DOHH2 (cell line): Measurements from ENCODE around the gene LAPTM4A.

Source experiments
- H3F3A ChIP-seq: fragments of 200-600 bp; sonication (generic), shearing (Covaris generic); 2 replicates; pipeline ENCODE4 v1.6.0; 2016; ENCODE audit warnings: antibody characterized with exemption, mild to moderate bottlenecking; ENCODE audit not compliant: control insufficient read depth, insufficient read depth
- H3K27ac ChIP-seq: fragments of 200-600 bp; sonication (generic); 2 replicates; pipeline ENCODE4 v1.5.1; 2014; ENCODE audit warnings: low read depth, mild to moderate bottlenecking, low read length, moderate library complexity
- H3K27me3 ChIP-seq: fragments of 200-600 bp; sonication (generic); 2 replicates; pipeline ENCODE4 v1.6.1; 2014; ENCODE audit warnings: mild to moderate bottlenecking, low read length, mixed read lengths; ENCODE audit not compliant: control insufficient read depth
- H3K36me3 ChIP-seq: fragments of 200-600 bp; sonication (generic); 2 replicates; pipeline ENCODE4 v1.6.1; 2014; ENCODE audit warnings: mild to moderate bottlenecking, low read length, moderate library complexity, mixed read lengths; ENCODE audit not compliant: control insufficient read depth
- H3K4me1 ChIP-seq: fragments of 200-600 bp; sonication (generic); 2 replicates; pipeline ENCODE4 v1.6.1; 2014; ENCODE audit warnings: mild to moderate bottlenecking, low read length, mixed read lengths; ENCODE audit not compliant: control insufficient read depth
- H3K4me2 ChIP-seq: fragments of 200-600 bp; sonication (generic); 2 replicates; pipeline ENCODE4 v1.6.0; 2014; ENCODE audit warnings: mild to moderate bottlenecking, low read length, moderate library complexity
- H3K4me3 ChIP-seq: fragments of 200-600 bp; sonication (generic); 2 replicates; pipeline ENCODE4 v1.5.1; 2014; ENCODE audit warnings: mild to moderate bottlenecking, low read length, mixed read lengths
- H3K79me2 ChIP-seq: fragments of 200-600 bp; sonication (generic); 2 replicates; pipeline ENCODE4 v1.6.1; 2014; ENCODE audit warnings: mild to moderate bottlenecking, low read length, mixed read lengths; ENCODE audit not compliant: control insufficient read depth
- H3K9me2 ChIP-seq: fragments of 200-600 bp; sonication (generic); replicated peaks from 2 replicates; pipeline ENCODE4 v1.6.1; 2014; ENCODE audit warnings: mild to moderate bottlenecking, low read length, mixed read lengths; ENCODE audit not compliant: control insufficient read depth
- H3K9me3 ChIP-seq: fragments of 200-600 bp; sonication (generic); 2 replicates; pipeline ENCODE4 v1.6.1; 2014; ENCODE audit warnings: antibody characterized with exemption, low read length, mixed read lengths; ENCODE audit not compliant: control insufficient read depth, insufficient read depth
- H4K20me1 ChIP-seq: fragments of 200-600 bp; sonication (generic); 2 replicates; pipeline ENCODE4 v1.6.0; 2014; ENCODE audit warnings: low read depth, mild to moderate bottlenecking, antibody characterized with exemption, low read length, moderate library complexity; ENCODE audit not compliant: control insufficient read depth, insufficient read depth
- EZH2phosphoT487 ChIP-seq: fragments of 200-600 bp; sonication (generic); IDR thresholded peaks from 2 replicates; pipeline ENCODE4 v1.6.1; 2017; ENCODE audit warnings: borderline replicate concordance, mild to moderate bottlenecking, antibody characterized with exemption, low read length, moderate library complexity, mixed read lengths
- TF ChIP-seq, protein P1 (sequence below): fragments of 200-600 bp; sonication (generic); IDR thresholded peaks from one replicate; pipeline ENCODE4 v1.5.1; 2014; ENCODE audit warnings: antibody characterized with exemption, mild to moderate bottlenecking, low read depth, low read length; ENCODE audit not compliant: poor library complexity, severe bottlenecking

Gene LAPTM4A

DNA sequence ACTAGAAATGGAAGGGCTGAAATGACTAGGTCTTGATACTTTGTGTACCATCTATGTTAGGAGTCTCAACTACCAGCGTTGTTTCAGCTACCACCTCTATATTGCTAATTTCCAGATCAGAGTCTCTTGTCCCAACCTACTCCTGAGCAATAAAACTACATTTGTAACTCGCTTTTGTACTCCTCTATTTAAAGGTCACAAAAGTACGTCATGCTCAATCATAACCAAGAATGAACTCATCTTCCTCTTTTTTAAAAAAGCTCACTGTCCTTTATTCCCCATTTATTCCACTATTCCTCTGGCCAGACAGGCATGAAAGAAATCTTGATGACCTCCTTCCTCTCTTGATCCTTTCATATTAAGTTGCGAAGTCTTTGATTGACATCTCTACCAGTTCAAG, 27.7 kb downstream of the LAPTM4A start:
- TF ChIP-seq, protein P1, sequence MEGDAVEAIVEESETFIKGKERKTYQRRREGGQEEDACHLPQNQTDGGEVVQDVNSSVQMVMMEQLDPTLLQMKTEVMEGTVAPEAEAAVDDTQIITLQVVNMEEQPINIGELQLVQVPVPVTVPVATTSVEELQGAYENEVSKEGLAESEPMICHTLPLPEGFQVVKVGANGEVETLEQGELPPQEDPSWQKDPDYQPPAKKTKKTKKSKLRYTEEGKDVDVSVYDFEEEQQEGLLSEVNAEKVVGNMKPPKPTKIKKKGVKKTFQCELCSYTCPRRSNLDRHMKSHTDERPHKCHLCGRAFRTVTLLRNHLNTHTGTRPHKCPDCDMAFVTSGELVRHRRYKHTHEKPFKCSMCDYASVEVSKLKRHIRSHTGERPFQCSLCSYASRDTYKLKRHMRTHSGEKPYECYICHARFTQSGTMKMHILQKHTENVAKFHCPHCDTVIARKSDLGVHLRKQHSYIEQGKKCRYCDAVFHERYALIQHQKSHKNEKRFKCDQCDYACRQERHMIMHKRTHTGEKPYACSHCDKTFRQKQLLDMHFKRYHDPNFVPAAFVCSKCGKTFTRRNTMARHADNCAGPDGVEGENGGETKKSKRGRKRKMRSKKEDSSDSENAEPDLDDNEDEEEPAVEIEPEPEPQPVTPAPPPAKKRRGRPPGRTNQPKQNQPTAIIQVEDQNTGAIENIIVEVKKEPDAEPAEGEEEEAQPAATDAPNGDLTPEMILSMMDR = no peak
- TF ChIP-seq EZH2phosphoT487 = no peak
- no peak overlapping the region for H3K4me2 ChIP-seq

DNA sequence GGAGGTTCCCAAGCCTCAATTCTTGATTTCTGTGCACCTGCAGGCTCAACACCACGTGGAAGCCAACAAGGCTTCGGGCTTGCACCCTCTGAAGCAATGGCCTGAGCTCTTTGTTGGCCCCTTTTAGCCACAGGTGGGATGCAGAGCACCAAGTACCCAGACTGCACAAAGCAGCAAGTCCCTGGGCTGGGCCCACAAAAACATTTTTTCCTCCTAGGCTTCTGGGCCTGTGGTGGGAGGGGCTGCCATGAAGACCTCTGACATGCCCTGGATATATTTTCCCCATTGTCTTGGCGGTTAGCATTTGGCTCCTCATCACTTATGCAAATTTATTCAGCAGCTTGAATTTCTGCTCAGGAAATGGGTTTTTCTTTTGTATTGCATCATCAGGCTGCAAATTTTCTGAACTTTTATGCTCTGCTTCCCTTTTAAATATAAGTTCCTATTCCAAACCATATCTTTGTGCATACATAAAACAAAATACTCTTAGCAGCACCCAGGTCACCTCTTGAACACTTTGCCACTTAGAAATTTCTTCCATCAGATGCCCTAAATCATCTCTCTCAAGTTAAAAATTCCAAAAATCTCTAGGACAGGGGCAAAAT, 29.9 kb downstream of the LAPTM4A start:
- Histone ChIP-seq H3K4me1 (peaks cover 5% of the 10 kb centered on the region), H3K9me3 (peaks cover 14% of the 10 kb centered on the region), H3K27me3 (no peaks in the 10 kb centered on the region), H3K36me3 (no peaks in the 10 kb centered on the region), H3K4me2 (no peak overlapping the region), H4K20me1 (no peaks in the 10 kb centered on the region), H3F3A (no peaks in the 10 kb centered on the region), H3K79me2 (no peaks in the 10 kb centered on the region), H3K27ac (no peak overlapping the region), H3K9me2 (no peaks in the 10 kb centered on the region), H3K4me3 (no peak overlapping the region)
- TF ChIP-seq, protein P1 = no peak
- no peak for TF ChIP-seq EZH2phosphoT487

More for the DNA sequence above, 27.7 kb downstream of the LAPTM4A start:
- H3K4me1 ChIP-seq = peaks cover 5% of the 10 kb centered on the region
- no peak overlapping the region for H3K4me3 ChIP-seq
- no peaks in the 10 kb centered on the region for H3F3A ChIP-seq
- H3K36me3 ChIP-seq = peaks cover 1% of the 10 kb centered on the region
- no peak overlapping the region for H3K27ac ChIP-seq
- H3K27me3 ChIP-seq = no peaks in the 10 kb centered on the region
- H3K9me2 ChIP-seq = no peaks in the 10 kb centered on the region
- H4K20me1 ChIP-seq = no peaks in the 10 kb centered on the region
- H3K9me3 ChIP-seq = peaks cover 14% of the 10 kb centered on the region
- H3K79me2 ChIP-seq = no peaks in the 10 kb centered on the region

DNA sequence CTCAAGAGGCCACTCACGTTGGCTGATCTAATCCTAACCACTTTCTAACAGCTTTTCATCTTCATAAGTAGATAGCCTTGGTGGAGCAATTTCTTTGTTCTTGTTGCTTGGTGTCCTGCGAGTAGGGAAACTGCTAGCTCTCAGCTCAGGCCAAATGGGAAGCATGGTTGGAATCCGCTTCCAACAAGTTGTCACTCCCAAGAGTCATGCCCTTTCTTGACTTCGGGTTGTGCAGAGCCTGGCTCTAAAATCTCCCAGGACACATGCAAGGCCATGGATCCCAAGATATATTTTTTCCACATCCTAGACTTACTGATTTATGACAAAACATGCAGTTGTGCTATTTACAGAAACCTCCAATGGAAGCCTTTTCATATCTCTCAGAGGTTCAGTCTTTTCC, 31.7 kb downstream of the LAPTM4A start:
- Histone ChIP-seq H4K20me1 (no peaks in the 10 kb centered on the region), H3K9me2 (no peaks in the 10 kb centered on the region), H3K36me3 (no peaks in the 10 kb centered on the region), H3K27me3 (0 out of 2 replicates have a peak, but pooled peaks cover 3% of the 10 kb centered on the region), H3K4me2 (no peak overlapping the region), H3F3A (no peaks in the 10 kb centered on the region), H3K27ac (no peak overlapping the region), H3K4me1 (peaks cover 5% of the 10 kb centered on the region), H3K4me3 (no peak overlapping the region), H3K9me3 (peaks cover 14% of the 10 kb centered on the region), H3K79me2 (no peaks in the 10 kb centered on the region)
- TF ChIP-seq EZH2phosphoT487 = no peak
- TF ChIP-seq, protein P1 = no peak
